Posterior cingulate gyrus (tissue), 11 donors: ENCODE data around the gene UBE2E1.
"Not testable (repeated sequence)": the region's sequence is repeated elsewhere in the genome, so short reads cannot be mapped to it uniquely, and the experiment has no call there.

Experiments used
- DNase-seq, 10 donors: peaks; one replicate each; pipeline versions ENCODE4 v3.0.0 to v3.0.0-alpha.2; 2020 to 2021; ENCODE audit warnings: mixed read lengths in 3 of 10
- intact Hi-C: fragments of 100-400 bp; cut with DNase I; formaldehyde crosslinking; loops from one replicate; pipeline ENCODE4 v1.15.1; 2023

UBE2E1 gene

GRCh38 chr3:23912335-23912734 lies 106.6 kb downstream of the UBE2E1 start:
- intact Hi-C loops: loop anchor here (10.0 kb wide), 1 partner anchor 78 kb away; no protein-coding TSS in a partner anchor
- DNase-seq: not testable (repeated sequence)

- intact Hi-C loops: loop anchor here (10.0 kb wide), 1 partner anchor 78 kb away; no protein-coding TSS in a partner anchor
- no peak for DNase-seq
Observed at GRCh38 chr3:23913182-23913581, 107.4 kb downstream of the UBE2E1 start.

DNA sequence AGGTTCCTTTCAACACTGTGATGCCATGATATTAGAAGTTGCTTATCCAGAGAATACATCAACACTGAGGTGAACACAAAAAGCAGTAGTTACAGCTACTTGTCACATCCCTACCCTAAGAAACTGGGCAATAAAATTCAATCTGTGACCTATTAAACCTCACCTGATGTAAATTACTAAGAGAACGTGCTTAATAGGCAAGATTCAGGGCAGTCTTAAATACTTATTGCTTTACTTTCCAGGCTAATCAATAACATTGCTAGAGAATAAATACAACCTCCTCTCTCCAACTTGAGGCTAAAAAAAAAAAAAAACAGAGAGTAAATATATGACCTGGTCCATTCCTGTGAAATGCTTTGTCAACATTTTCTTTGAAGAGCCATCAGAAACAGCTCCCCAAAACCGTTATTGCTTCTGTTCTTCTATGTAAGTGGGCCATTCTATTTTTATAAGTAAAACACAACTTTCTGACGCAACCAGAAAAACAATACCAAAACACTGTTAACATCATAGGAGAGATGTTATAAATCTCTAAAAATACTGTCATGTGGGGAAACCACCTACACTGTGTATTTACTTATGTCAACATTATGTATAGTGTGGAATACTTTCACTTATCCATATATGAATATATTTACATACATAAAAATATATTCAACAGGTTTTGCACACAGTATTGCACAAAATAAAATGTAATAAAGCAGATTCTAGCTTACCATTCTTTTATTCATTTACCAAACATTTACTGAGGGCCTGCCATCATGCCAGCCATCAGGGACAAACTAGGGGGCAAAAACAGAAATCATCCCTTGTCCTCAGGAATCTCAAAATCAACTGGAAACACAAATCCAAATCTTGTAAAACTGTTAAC lies 108.4 kb downstream of the UBE2E1 start:
- intact Hi-C loops: loop anchor here (10.0 kb wide), 1 partner anchor 79 kb away; no protein-coding TSS in a partner anchor
- no peak for DNase-seq

- intact Hi-C loops: loop anchor here (10.0 kb wide), 1 partner anchor 81 kb away; no protein-coding TSS in a partner anchor
- no peak for DNase-seq
Observed at GRCh38 chr3:23915537-23916108, 109.9 kb downstream of the UBE2E1 start.

DNA sequence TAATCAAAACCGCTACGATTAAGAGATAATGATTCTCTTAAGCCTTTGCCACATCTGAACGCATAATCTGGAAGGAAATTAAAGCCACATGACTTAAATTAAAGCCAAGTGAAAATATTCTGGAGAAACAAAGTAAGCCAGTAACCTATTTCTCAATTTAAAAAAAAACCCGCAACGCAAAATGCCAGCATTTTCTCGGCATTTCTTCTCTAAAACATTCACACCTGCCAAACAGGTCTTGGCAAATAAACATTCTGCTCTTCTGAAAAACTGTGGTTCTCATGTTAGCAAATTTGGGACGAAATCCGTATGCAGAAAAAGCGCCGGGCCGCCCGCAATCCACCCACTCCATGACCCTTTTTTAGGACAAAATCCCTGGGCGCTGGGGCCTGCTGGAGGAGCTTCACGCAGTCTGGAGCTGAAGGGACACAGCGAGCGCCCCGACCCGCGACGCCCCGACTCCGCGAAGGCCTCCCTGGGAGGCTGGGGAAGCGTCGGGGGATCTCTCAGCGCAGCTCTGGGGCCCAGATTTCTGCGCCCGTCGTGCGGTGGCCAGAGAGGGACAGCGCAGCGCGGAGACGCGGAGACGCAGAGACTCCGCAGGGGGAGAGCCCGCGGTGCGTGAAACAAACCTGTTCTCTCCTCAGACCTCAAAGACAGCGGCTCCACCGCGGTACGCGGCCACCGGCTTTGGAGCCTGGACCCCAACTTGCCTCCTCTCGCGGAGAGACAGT lies 110.6 kb downstream of the UBE2E1 start:
- peak in 2 of 10 donors; percentile 21 to 89 for DNase-seq
- intact Hi-C loops: loop anchor here (10.0 kb wide), 1 partner anchor 82 kb away; no protein-coding TSS in a partner anchor

DNA sequence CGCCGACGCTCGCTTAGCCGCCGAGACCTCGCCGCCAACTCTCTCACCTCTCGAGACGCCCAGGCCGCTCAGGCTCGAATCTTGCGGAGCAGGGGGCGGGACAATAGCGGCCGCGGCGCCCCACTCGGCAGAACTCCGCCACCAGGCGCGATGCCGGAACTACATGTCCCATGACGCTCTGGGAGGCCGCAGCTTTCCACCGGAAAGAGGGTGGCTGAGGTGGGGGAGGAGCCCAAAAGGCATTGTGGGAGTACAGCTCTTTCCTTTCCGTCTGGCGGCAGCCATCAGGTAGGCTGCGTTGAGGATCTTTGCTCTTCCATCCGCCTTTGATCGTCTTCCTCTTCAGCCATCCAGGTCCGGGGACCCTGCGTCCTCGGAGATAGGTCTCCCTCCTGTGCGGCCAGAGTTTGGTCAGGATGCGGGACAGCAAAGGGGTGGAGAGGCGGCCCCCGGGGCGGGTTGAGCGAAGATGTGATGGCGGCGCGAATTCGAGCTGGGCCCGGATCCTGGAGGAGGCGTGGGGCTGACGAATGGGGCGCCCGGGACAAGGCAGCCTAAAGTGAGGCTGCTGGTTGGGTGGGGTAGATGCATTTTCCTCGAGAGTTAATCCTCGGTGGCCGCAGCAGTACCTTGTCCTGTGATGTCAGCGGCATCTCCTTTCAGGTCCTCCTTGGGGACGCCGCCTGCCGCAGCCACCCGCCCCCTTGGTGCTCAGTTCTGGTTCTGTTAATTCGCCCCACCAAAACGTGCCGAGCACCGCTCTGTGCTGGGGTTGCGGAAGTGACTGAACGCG lies 111.3 kb downstream of the UBE2E1 start, which contains the start of the genes NKIRAS1 and RPL15:
Gene NKIRAS1, minus strand, starts transcription at position 105 of the 793 bp plus-strand sequence. CDS start 6,086 bp downstream, outside the sequence.
Gene RPL15, plus strand, starts transcription at position 247 of the 793 bp plus-strand sequence. CDS start 728 bp downstream, outside the sequence.
- intact Hi-C loops: loop anchor here (1.0 to 10.0 kb wide), 2 partner anchors 28 to 82 kb away; partner anchors contain the start of gene NR1D2
- peak; percentile 94 to 99 (median 96) for DNase-seq

- intact Hi-C loops: loop anchor here (1.0 to 10.0 kb wide), 3 partner anchors 28 to 83 kb away; partner anchors contain the start of gene NR1D2
- peak in 3 of 10 donors; percentile 56 to 66 (median 57) for DNase-seq
Observed at GRCh38 chr3:23917679-23918303, 112.0 kb downstream of the UBE2E1 start.

GRCh38 chr3:23918331-23918730 lies 112.6 kb downstream of the UBE2E1 start:
- not testable (repeated sequence) for DNase-seq
- intact Hi-C loops: loop anchor here (2.0 to 10.0 kb wide), 2 partner anchors 74 to 84 kb away; no protein-coding TSS in a partner anchor

GRCh38 chr3:23919628-23920027 lies 113.9 kb downstream of the UBE2E1 start:
- no peak for DNase-seq
- intact Hi-C loops: loop anchor here (2.0 to 10.0 kb wide), 2 partner anchors 73 to 85 kb away; no protein-coding TSS in a partner anchor

DNA sequence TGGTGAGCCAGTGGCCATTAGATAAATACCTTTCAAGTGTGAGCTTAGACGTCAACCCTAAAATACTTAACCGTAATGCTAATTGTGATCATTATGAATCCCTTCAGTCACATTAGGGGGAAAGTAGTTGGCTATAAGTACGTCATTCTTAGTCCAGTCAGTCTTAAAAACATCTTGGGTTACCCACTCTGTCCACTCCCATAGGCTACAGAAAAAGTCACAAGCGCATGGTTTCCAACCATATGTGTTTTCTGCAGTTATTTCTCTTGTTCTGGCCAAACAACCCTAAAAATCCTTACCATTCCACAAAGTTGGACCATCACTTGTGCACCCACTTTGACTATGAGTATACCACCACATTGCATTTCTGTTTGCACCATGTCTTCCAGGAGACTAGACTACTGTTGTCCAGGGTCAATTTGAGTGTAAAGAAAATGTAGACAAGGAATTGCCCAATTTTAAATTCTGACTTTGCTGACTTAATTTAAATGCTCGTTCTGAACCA lies 114.4 kb downstream of the UBE2E1 start:
- intact Hi-C loops: no loop called here

GRCh38 chr3:23921052-23921511 lies 115.3 kb downstream of the UBE2E1 start:
- DNase-seq: no peak
- intact Hi-C loops: no loop called here

More for the DNA sequence above, 114.4 kb downstream of the UBE2E1 start:
- no peak for DNase-seq

GRCh38 chr3:23923786-23924185 lies 118.0 kb downstream of the UBE2E1 start:
- intact Hi-C loops: no loop called here
- DNase-seq: no peak

DNA sequence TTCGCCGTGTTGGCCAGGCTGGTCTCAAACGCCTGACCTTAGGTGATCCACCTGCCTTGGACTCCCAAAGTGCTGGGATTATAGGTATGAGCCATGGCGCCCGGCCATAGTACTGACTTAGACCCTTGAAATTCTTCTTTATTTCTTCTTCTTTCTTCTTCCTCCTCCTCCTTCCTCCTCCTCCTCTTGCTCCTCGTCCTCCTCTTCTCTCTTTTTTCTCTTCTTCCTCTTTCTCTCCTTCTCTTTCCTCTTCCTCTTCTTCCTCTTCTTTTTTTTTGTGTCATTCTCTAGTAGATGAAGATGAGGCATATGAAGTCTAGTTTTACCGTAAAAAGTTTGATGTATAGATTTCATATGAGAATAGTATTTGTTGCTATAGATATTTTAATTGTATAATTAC lies 120.5 kb downstream of the UBE2E1 start:
- intact Hi-C loops: no loop called here
- no peak for DNase-seq

DNA sequence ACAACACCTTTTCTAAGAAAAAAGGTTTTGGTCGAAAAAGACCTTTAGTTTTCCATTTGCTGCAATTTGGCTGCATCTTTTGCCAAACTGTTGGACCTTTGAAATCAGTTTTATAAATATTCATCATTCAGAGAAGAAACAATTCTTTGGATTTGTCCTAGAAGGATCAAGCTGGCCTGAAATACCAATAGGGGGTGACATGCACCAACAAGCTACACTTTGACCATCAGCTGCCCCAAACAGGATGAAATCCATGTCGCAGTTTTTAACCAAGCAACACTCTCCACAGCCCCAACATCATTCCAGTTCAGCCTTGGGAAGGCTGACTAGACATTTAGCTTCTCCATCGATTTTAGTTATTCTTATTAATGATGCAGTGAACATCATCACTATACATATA lies 121.0 kb downstream of the UBE2E1 start:
- intact Hi-C loops: no loop called here
- DNase-seq: peak in 1 of 10 donors; percentile 40

DNA sequence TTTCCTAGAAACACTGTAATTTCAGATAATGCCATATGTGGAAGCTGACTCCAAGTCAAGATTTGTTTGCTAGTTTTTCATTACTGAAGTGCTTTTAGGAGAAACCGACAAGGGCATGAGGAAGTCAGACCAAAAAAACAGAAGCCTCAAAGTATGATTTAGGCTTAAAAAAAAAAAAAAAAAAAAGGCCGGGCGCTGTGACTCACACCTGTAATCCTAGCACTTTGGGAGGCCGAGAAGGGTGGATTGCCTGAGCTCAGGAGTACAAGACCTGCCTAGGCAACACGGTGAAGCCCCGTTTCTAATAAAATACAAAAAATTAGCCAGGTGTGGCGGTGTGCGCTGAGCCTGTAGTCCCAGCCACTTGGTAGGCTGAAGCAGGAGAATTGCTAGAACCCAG lies 122.8 kb downstream of the UBE2E1 start:
- intact Hi-C loops: no loop called here
- DNase-seq: no peak

DNA sequence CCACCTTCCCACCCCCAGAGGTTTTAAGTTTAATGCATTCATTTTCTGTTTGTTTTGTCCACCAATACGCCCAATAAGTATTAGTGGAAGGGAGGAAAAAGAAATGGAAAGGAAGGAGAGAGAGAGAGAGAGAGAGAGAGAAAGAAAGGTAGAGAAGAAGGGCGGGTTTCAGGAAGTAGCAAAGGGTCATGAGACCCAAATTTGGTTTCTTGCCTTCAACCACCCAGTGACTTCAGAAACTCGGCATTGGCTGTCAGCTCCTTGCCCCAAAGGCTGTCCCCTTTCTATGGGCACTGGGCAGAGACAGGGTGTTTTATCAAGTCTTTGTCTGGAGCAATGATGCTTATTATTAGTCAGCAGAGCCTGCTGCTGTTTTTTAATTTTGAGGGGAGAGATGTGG lies 125.8 kb downstream of the UBE2E1 start:
- intact Hi-C loops: no loop called here
- DNase-seq: no peak

DNA sequence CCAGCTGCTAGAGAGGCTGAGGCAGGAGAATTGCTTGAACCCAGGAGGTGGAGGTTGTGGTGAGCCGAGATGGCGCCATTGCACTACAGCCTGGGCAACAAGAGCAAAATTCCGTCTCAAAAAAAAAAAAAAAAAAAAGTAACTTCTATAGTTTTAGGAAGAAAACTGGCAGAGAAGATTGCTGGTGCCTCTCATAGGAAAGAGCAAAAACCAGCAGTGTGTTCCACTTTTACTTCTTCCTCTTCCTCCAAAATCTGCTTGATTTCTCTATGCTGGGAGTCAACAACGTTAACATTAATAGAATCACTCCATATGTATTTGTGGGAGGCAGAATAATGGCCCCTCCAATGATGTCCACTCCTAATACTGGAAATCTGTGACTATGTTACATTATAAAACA lies 126.8 kb downstream of the UBE2E1 start:
- intact Hi-C loops: no loop called here
- DNase-seq: no peak

DNA sequence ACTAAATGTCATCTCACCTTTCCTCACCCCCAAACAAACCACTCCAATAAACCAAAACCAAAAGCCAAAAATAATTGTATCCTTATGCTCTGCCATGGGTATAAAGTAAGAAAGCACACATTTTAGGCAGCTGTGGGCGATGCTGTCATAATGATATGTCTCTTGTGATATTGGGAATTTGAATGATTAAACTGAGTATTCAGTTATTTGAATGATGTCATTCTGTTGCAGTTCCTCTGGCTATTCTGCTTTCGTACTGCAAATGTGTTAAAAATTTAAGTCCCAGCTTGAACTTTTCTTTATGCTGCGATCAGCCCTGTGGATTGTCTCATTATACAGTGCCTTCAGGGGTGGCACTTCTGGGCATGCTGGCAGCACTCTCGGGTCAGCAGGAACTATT lies 128.5 kb downstream of the UBE2E1 start:
- no peak for DNase-seq
- intact Hi-C loops: no loop called here

GRCh38 chr3:23937296-23937695 lies 131.5 kb downstream of the UBE2E1 start:
- intact Hi-C loops: no loop called here
- no peak for DNase-seq
